ENCODE data around the gene RNF25. TPM values are rescaled to one million over a fixed set of nuclear protein-coding genes. Genes with fewer than 3 reads are reported as not detected.

The RNF25 gene
- total and polyA plus RNA-seq, 2 experiments from 2014 or later, result 18.3 to 22.2 TPM

DNA sequence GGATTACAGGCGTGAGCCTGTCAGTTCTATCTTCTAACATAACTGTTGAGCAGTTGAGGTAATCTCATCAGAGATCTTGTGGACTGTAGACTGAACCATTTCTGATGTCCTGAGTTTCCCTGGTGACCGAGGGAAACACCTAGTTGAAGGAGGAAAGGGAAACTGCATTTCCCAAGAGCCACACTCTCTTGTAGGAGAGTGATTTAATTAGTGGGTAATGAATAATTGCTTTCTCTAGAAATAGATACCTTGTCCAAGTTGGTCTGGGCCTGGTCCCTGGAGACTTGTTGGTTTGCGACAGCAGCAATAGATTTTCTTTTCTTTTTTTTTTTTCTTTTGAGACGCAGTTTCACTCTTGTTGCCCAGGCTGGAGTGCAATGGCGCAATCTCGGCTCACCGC is 46.3 kb upstream of the RNF25 start:
- Histone ChIP-seq H4K20me1 (replicated peaks; ENCODE audit: insufficient read depth) (peaks cover 23% of the 10 kb centered on the region), H3K36me3 (ENCODE audit: insufficient read depth) (no peaks in the 10 kb centered on the region), H3K9me2 (ENCODE audit: insufficient read depth) (no peaks in the 10 kb centered on the region), H3K27me3 (ENCODE audit: insufficient read depth) (no peaks in the 10 kb centered on the region), H3K4me1 (ENCODE audit: insufficient read depth) (peaks cover 48% of the 10 kb centered on the region), H3K4me2 (no peak overlapping the region), H2AFZ (no peak overlapping the region), H3K4me3 (no peak overlapping the region), H3K79me2 (replicated peaks; ENCODE audit: insufficient read depth) (peaks cover 95% of the 10 kb centered on the region), H3F3A (replicated peaks; ENCODE audit: low read depth) (peaks cover 5% of the 10 kb centered on the region; the same call in 1 of the 2 replicates), H3K27ac (ENCODE audit: low read depth) (no peak overlapping the region)
- H3K27me3 Mint-ChIP-seq (ENCODE audit: insufficient read depth, low read depth, poor library complexity), result peaks cover 2% of the 10 kb centered on the region
- no peak overlapping the region for H3K27ac Mint-ChIP-seq
- no peak for ATAC-seq
- peaks cover 26% of the 10 kb centered on the region for H3K4me1 Mint-ChIP-seq
- no peak overlapping the region for H3K4me3 Mint-ChIP-seq
- no peak for DNase-seq (ENCODE audit: low spot score)
- TF ChIP-seq REST (IDR thresholded peaks at IDR 0.05; ENCODE audit: unreplicated experiment) (no peak), ZNF331 (CRISPR knock-in tag; IDR thresholded peaks at IDR 0.05; ENCODE audit: low read depth) (no peak), STAT1 (IDR thresholded peaks at IDR 0.05; ENCODE audit: unreplicated experiment) (no peak)
- H3K9me3 Mint-ChIP-seq, result no peaks in the 10 kb centered on the region
- peaks cover 19% of the 10 kb centered on the region for H3K36me3 Mint-ChIP-seq (ENCODE audit: low read depth)

GRCh38 chr2:218717262-218717661 is 45.5 kb upstream of the RNF25 start:
- H2AFZ ChIP-seq, result no peak overlapping the region
- H3K27ac ChIP-seq (ENCODE audit: low read depth), result 0 out of 2 replicates have a peak overlapping the region, but pooled peaks have one; percentile 55
- H3K9me3 Mint-ChIP-seq, result no peaks in the 10 kb centered on the region
- no peaks in the 10 kb centered on the region for H3K27me3 ChIP-seq (ENCODE audit: insufficient read depth)
- DNase-seq (ENCODE audit: low spot score), result no peak
- no peaks in the 10 kb centered on the region for H3K36me3 ChIP-seq (ENCODE audit: insufficient read depth)
- H3K4me1 ChIP-seq (ENCODE audit: insufficient read depth), result peaks cover 42% of the 10 kb centered on the region
- no peak overlapping the region for H3K27ac Mint-ChIP-seq
- H3K4me1 Mint-ChIP-seq, result peaks cover 19% of the 10 kb centered on the region
- no peak overlapping the region for H3K4me2 ChIP-seq
- no peaks in the 10 kb centered on the region for H3K9me2 ChIP-seq (ENCODE audit: insufficient read depth)
- H3K4me3 ChIP-seq, result no peak overlapping the region
- H3K27me3 Mint-ChIP-seq (ENCODE audit: insufficient read depth, low read depth, poor library complexity), result peaks cover 2% of the 10 kb centered on the region
- H3K36me3 Mint-ChIP-seq (ENCODE audit: low read depth), result peaks cover 19% of the 10 kb centered on the region
- peaks cover 5% of the 10 kb centered on the region; the same call in 1 of the 2 replicates for H3F3A ChIP-seq (replicated peaks; ENCODE audit: low read depth)
- H4K20me1 ChIP-seq (replicated peaks; ENCODE audit: insufficient read depth), result peaks cover 23% of the 10 kb centered on the region
- H3K4me3 Mint-ChIP-seq, result no peak overlapping the region
- H3K79me2 ChIP-seq (replicated peaks; ENCODE audit: insufficient read depth), result peaks cover 95% of the 10 kb centered on the region
- ATAC-seq, result no peak
- TF ChIP-seq EZH2 (IDR thresholded peaks at IDR 0.05; ENCODE audit: low read depth, unreplicated experiment), result no peak
- no peak for TF ChIP-seq EZH2phosphoT487 (IDR thresholded peaks at IDR 0.05; ENCODE audit: unreplicated experiment)
- no peak for TF ChIP-seq STAT1 (IDR thresholded peaks at IDR 0.05; ENCODE audit: unreplicated experiment)
- TF ChIP-seq, protein P1, sequence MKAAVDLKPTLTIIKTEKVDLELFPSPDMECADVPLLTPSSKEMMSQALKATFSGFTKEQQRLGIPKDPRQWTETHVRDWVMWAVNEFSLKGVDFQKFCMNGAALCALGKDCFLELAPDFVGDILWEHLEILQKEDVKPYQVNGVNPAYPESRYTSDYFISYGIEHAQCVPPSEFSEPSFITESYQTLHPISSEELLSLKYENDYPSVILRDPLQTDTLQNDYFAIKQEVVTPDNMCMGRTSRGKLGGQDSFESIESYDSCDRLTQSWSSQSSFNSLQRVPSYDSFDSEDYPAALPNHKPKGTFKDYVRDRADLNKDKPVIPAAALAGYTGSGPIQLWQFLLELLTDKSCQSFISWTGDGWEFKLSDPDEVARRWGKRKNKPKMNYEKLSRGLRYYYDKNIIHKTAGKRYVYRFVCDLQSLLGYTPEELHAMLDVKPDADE (IDR thresholded peaks at IDR 0.05), result no peak
- TF ChIP-seq JUNB (IDR thresholded peaks at IDR 0.05; ENCODE audit: unreplicated experiment), result no peak
- TF ChIP-seq ZNF331 (CRISPR knock-in tag; IDR thresholded peaks at IDR 0.05; ENCODE audit: low read depth), result no peak
- no peak for TF ChIP-seq NANOG (IDR thresholded peaks at IDR 0.05; ENCODE audit: borderline replicate concordance)
- TF ChIP-seq, protein P2, sequence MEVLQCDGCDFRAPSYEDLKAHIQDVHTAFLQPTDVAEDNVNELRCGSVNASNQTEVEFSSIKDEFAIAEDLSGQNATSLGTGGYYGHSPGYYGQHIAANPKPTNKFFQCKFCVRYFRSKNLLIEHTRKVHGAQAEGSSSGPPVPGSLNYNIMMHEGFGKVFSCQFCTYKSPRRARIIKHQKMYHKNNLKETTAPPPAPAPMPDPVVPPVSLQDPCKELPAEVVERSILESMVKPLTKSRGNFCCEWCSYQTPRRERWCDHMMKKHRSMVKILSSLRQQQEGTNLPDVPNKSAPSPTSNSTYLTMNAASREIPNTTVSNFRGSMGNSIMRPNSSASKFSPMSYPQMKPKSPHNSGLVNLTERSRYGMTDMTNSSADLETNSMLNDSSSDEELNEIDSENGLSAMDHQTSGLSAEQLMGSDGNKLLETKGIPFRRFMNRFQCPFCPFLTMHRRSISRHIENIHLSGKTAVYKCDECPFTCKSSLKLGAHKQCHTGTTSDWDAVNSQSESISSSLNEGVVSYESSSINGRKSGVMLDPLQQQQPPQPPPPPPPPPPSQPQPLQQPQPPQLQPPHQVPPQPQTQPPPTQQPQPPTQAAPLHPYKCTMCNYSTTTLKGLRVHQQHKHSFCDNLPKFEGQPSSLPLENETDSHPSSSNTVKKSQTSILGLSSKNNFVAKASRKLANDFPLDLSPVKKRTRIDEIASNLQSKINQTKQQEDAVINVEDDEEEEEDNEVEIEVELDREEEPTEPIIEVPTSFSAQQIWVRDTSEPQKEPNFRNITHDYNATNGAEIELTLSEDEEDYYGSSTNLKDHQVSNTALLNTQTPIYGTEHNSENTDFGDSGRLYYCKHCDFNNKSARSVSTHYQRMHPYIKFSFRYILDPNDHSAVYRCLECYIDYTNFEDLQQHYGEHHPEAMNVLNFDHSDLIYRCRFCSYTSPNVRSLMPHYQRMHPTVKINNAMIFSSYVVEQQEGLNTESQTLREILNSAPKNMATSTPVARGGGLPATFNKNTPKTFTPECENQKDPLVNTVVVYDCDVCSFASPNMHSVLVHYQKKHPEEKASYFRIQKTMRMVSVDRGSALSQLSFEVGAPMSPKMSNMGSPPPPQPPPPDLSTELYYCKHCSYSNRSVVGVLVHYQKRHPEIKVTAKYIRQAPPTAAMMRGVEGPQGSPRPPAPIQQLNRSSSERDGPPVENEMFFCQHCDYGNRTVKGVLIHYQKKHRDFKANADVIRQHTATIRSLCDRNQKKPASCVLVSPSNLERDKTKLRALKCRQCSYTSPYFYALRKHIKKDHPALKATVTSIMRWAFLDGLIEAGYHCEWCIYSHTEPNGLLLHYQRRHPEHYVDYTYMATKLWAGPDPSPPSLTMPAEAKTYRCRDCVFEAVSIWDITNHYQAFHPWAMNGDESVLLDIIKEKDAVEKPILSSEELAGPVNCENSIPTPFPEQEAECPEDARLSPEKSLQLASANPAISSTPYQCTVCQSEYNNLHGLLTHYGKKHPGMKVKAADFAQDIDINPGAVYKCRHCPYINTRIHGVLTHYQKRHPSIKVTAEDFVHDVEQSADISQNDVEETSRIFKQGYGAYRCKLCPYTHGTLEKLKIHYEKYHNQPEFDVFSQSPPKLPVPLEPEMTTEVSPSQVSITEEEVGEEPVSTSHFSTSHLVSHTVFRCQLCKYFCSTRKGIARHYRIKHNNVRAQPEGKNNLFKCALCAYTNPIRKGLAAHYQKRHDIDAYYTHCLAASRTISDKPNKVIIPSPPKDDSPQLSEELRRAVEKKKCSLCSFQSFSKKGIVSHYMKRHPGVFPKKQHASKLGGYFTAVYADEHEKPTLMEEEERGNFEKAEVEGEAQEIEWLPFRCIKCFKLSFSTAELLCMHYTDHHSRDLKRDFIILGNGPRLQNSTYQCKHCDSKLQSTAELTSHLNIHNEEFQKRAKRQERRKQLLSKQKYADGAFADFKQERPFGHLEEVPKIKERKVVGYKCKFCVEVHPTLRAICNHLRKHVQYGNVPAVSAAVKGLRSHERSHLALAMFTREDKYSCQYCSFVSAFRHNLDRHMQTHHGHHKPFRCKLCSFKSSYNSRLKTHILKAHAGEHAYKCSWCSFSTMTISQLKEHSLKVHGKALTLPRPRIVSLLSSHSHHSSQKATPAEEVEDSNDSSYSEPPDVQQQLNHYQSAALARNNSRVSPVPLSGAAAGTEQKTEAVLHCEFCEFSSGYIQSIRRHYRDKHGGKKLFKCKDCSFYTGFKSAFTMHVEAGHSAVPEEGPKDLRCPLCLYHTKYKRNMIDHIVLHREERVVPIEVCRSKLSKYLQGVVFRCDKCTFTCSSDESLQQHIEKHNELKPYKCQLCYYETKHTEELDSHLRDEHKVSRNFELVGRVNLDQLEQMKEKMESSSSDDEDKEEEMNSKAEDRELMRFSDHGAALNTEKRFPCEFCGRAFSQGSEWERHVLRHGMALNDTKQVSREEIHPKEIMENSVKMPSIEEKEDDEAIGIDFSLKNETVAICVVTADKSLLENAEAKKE (CRISPR knock-in tag; IDR thresholded peaks at IDR 0.05), result no peak
- TF ChIP-seq CREB1 (CRISPR knock-in tag; IDR thresholded peaks at IDR 0.05; ENCODE audit: low read depth), result no peak

Measured in GM23338 (cell line).